SKM-1 treated with dmso at 0.1 percent for 144 hours (cell line): ENCODE results near the gene SP7.
"Not testable (repeated sequence)": the region's sequence is repeated elsewhere in the genome, so short reads cannot be mapped to it uniquely, and the experiment has no call there.

Experiments used
- DNase-seq: peaks from one replicate; lab custom pipeline; 2025; ENCODE audit not compliant: unreplicated experiment; lab: John Stamatoyannopoulos, UW

Gene SP7

GRCh38 chr12:53336181-53336681, at the start of gene SP7:
Gene SP7 (minus strand): TSS chr12:53336354. CDS start chr12:53335646, 708 bp downstream.
- peak; percentile 46 for DNase-seq

GRCh38 chr12:53383258-53383657, 47.1 kb upstream of the SP7 start:
- DNase-seq, result no peak

- no peak for DNase-seq
These were observed 45.8 kb upstream of the SP7 start for GRCh38 chr12:53381731-53382630.

- no peak for DNase-seq
These were observed 44.9 kb upstream of the SP7 start for GRCh38 chr12:53380794-53381730.

- peak; percentile 58 for DNase-seq
These were observed 44.1 kb upstream of the SP7 start, which contains the start of gene SP1 for GRCh38 chr12:53380104-53380793. Gene SP1 (plus strand): TSS chr12:53380176. CDS start chr12:53380292, 116 bp downstream.

- DNase-seq, result peak; percentile 100
These were observed 43.4 kb upstream of the SP7 start for GRCh38 chr12:53379389-53380103.

- DNase-seq, result no peak
These were observed 42.7 kb upstream of the SP7 start for GRCh38 chr12:53378724-53379388.

GRCh38 chr12:53378222-53378621, 42.1 kb upstream of the SP7 start:
- no peak for DNase-seq

- no peak for DNase-seq
These were observed 40.6 kb upstream of the SP7 start for GRCh38 chr12:53376747-53377146.

- DNase-seq, result not testable (repeated sequence)
These were observed 38.1 kb upstream of the SP7 start for GRCh38 chr12:53374277-53374676.

GRCh38 chr12:53373554-53374133, 37.5 kb upstream of the SP7 start:
- DNase-seq, result not testable (repeated sequence)

- peak; percentile 14 for DNase-seq
These were observed 29.2 kb upstream of the SP7 start for GRCh38 chr12:53365245-53365904.

- not testable (repeated sequence) for DNase-seq
These were observed 25.5 kb upstream of the SP7 start for GRCh38 chr12:53361638-53362037.

GRCh38 chr12:53358836-53359419, 22.8 kb upstream of the SP7 start:
- DNase-seq, result no peak

GRCh38 chr12:53355121-53355520, 19.0 kb upstream of the SP7 start:
- DNase-seq, result no peak

- DNase-seq, result no peak
These were observed 17.1 kb upstream of the SP7 start for GRCh38 chr12:53353257-53353655.

GRCh38 chr12:53352331-53353256, 16.4 kb upstream of the SP7 start:
- DNase-seq, result peak; percentile 46
